Neural cell (in vitro differentiated cells): Measurements from ENCODE around the gene MRC2. TPM values are rescaled to one million over a fixed set of nuclear protein-coding genes. Genes with fewer than 3 reads are reported as not detected.
A peak's percentile ranks its signal among the peaks of the same experiment; 100 is the strongest.

Experiments used
- H2AFZ ChIP-seq: fragments of 200-600, 300-800 bp; sonication (generic), shearing (Covaris generic); 2 replicates; pipeline ENCODE4 v1.6.0; 2014; ENCODE audit warnings: low read depth, mild to moderate bottlenecking, antibody characterized with exemption, low read length, moderate library complexity
- H3F3A ChIP-seq: fragments of 200-600 bp; shearing (Covaris generic); 2 replicates; pipeline ENCODE4 v1.6.1; 2016; ENCODE audit warnings: mild to moderate bottlenecking, moderate library complexity, mixed read lengths, antibody characterized with exemption, low read length; ENCODE audit not compliant: insufficient read depth, poor library complexity, severe bottlenecking
- H3K27ac ChIP-seq: fragments of 200-600, 300-800 bp; sonication (generic), shearing (Covaris generic); 2 replicates; pipeline ENCODE4 v1.5.1; 2014; ENCODE audit warnings: mild to moderate bottlenecking, low read length, moderate library complexity
- H3K27me3 ChIP-seq: fragments of 300-800, 200-600 bp; sonication (generic), shearing (Covaris generic); 2 replicates; pipeline ENCODE4 v1.6.0; 2014; ENCODE audit warnings: mild to moderate bottlenecking, low read depth, low read length, moderate library complexity; ENCODE audit not compliant: insufficient read depth
- H3K36me3 ChIP-seq: fragments of 300-800, 200-600 bp; sonication (generic), shearing (Covaris generic); 2 replicates; pipeline ENCODE4 v1.5.1; 2014; ENCODE audit warnings: mild to moderate bottlenecking, antibody characterized with exemption, low read length, moderate library complexity; ENCODE audit not compliant: insufficient read depth
- H3K4me2 ChIP-seq: fragments of 300-800, 200-600 bp; sonication (generic), shearing (Covaris generic); 2 replicates; pipeline ENCODE4 v1.6.0; 2014; ENCODE audit warnings: mild to moderate bottlenecking, low read length
- H3K4me3 ChIP-seq: fragments of 300-800, 200-600 bp; sonication (generic), shearing (Covaris generic); 2 replicates; pipeline ENCODE4 v1.5.1; 2014; ENCODE audit warnings: mild to moderate bottlenecking, low read length, moderate library complexity
- H3K79me2 ChIP-seq: fragments of 200-600 bp; shearing (Covaris generic); replicated peaks from 2 replicates; pipeline ENCODE4 v1.6.0; 2014; ENCODE audit warnings: mild to moderate bottlenecking, low read length, moderate library complexity; ENCODE audit not compliant: insufficient read depth
- H3K9ac ChIP-seq: fragments of 300-800, 200-600 bp; sonication (generic), shearing (Covaris generic); 2 replicates; pipeline ENCODE4 v1.6.1; 2016; ENCODE audit warnings: mild to moderate bottlenecking, low read length, mixed read lengths
- H3K9me2 ChIP-seq: fragments of 200-600 bp; shearing (Covaris generic); 2 replicates; pipeline ENCODE4 v1.6.1; 2016; ENCODE audit warnings: mild to moderate bottlenecking, low read length, mixed read lengths; ENCODE audit not compliant: insufficient read depth
- H3K9me3 ChIP-seq: fragments of 200-600, 300-800 bp; sonication (generic), shearing (Covaris generic); 2 replicates; pipeline ENCODE4 v1.6.1; 2016; ENCODE audit warnings: mild to moderate bottlenecking, mixed run types, low read length, moderate library complexity, mixed read lengths
- H4K20me1 ChIP-seq: fragments of 200-600 bp; shearing (Covaris generic); 2 replicates; pipeline ENCODE4 v1.6.1; 2016; ENCODE audit warnings: mild to moderate bottlenecking, mixed run types; ENCODE audit not compliant: insufficient read depth
- EP300 ChIP-seq: fragments of 450-650 bp; conservative IDR thresholded peaks from 2 replicates; pipeline ENCODE4 v1.6.1; 2014; ENCODE audit warnings: antibody characterized with exemption, mild to moderate bottlenecking, moderate library complexity; ENCODE audit not compliant: poor library complexity, severe bottlenecking
- EZH2 ChIP-seq: fragments of 200-600, 300-800 bp; shearing (Covaris generic), sonication (generic); IDR thresholded peaks from 2 replicates; pipeline ENCODE4 v1.6.1; 2014; ENCODE audit warnings: antibody characterized with exemption, low read length, borderline replicate concordance, mild to moderate bottlenecking; ENCODE audit not compliant: insufficient read depth, poor library complexity, severe bottlenecking
- MXI1 ChIP-seq: fragments of 450-650 bp; conservative IDR thresholded peaks from 2 replicates; pipeline ENCODE4 v1.6.1; 2014; ENCODE audit warnings: antibody characterized with exemption, mild to moderate bottlenecking; ENCODE audit not compliant: poor library complexity, severe bottlenecking
- POLR2AphosphoS5 ChIP-seq: IDR thresholded peaks from 2 replicates; pipeline ENCODE4 v1.6.1; 2012
- RAD21 ChIP-seq: fragments of 450-650 bp; conservative IDR thresholded peaks from 2 replicates; pipeline ENCODE4 v1.6.1; 2014; ENCODE audit warnings: antibody characterized with exemption, mild to moderate bottlenecking, moderate library complexity
- SMC3 ChIP-seq: fragments of 450-650 bp; conservative IDR thresholded peaks from 2 replicates; pipeline ENCODE4 v1.6.1; 2014; ENCODE audit warnings: antibody characterized with exemption, mild to moderate bottlenecking, moderate library complexity; ENCODE audit not compliant: poor library complexity
- TAF1 ChIP-seq: IDR thresholded peaks from 2 replicates; pipeline ENCODE4 v1.6.1; 2012; ENCODE audit warnings: low read depth
- polyA minus RNA-seq: library from RNA; depleted of rRNA, polyadenylated mRNA; stranded (reverse); fragments of >200 nt; gene quantifications from 2 replicates; pipeline ENCODE4 v1.2.3, GENCODE V29; 2014
- polyA plus RNA-seq: library from polyadenylated mRNA; depleted of rRNA; stranded (reverse); fragments of >200 nt; gene quantifications from 2 replicates; pipeline ENCODE4 v1.2.3, GENCODE V29; 2014
- TF ChIP-seq, protein P1 (sequence below): IDR thresholded peaks from 2 replicates; pipeline ENCODE4 v1.6.1; 2012; ENCODE audit warnings: borderline replicate concordance
- TF ChIP-seq, protein P2 (sequence below): fragments of 450-650 bp; IDR thresholded peaks from 2 replicates; pipeline ENCODE4 v1.5.1; 2014; ENCODE audit warnings: antibody characterized with exemption, mild to moderate bottlenecking, moderate library complexity; ENCODE audit not compliant: poor library complexity, severe bottlenecking

Gene MRC2, protein sequence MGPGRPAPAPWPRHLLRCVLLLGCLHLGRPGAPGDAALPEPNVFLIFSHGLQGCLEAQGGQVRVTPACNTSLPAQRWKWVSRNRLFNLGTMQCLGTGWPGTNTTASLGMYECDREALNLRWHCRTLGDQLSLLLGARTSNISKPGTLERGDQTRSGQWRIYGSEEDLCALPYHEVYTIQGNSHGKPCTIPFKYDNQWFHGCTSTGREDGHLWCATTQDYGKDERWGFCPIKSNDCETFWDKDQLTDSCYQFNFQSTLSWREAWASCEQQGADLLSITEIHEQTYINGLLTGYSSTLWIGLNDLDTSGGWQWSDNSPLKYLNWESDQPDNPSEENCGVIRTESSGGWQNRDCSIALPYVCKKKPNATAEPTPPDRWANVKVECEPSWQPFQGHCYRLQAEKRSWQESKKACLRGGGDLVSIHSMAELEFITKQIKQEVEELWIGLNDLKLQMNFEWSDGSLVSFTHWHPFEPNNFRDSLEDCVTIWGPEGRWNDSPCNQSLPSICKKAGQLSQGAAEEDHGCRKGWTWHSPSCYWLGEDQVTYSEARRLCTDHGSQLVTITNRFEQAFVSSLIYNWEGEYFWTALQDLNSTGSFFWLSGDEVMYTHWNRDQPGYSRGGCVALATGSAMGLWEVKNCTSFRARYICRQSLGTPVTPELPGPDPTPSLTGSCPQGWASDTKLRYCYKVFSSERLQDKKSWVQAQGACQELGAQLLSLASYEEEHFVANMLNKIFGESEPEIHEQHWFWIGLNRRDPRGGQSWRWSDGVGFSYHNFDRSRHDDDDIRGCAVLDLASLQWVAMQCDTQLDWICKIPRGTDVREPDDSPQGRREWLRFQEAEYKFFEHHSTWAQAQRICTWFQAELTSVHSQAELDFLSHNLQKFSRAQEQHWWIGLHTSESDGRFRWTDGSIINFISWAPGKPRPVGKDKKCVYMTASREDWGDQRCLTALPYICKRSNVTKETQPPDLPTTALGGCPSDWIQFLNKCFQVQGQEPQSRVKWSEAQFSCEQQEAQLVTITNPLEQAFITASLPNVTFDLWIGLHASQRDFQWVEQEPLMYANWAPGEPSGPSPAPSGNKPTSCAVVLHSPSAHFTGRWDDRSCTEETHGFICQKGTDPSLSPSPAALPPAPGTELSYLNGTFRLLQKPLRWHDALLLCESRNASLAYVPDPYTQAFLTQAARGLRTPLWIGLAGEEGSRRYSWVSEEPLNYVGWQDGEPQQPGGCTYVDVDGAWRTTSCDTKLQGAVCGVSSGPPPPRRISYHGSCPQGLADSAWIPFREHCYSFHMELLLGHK (N-terminal part only)
- polyA plus RNA-seq (0.36 and 0.76 TPM in 2 replicates), polyA minus RNA-seq (0.93 and 1.5 TPM in 2 replicates)

DNA sequence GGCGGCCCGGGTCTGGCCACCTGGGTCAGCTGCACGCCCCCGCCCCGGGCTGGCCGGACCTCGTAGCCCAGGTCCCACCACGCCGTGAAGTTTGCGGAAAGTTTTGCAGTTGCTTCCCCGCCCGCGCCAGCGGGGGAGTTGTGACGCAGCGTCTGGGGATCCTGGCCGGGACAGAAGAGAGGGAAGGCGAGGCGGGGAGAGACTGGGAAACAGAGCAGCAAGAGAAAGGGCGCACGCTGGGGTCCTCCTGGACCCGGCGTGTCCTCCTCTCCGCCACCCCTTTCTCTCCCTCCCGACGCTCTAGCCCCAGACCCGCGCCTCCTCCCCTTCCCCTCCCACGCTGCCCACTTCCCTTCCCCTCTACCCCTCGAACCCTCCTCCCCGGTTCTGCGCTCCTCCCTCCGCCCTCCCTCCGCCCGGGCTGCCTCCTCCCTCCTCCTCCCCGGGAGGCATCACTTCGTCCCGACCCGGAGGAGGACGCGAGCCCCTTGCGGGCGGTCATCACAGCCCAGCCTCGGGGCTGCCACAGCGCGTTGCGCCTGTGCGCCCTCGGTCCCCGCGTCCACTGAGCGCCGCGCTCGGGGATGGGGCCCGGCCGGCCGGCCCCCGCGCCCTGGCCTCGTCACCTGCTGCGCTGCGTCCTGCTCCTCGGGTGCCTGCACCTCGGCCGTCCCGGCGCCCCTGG is at the start of gene MRC2:
MRC2 (plus strand) TSS at position 452 of the 685 bp plus-strand sequence; CDS start at position 585, 133 bp downstream.
- Histone ChIP-seq H3K4me2 (peak within 1 kb of the TSS; percentile 25), H3K27ac (no peak within 1 kb of the TSS), H3K9ac (peak within 1 kb of the TSS; percentile 36), H2AFZ (no peak within 1 kb of the TSS), H3K4me3 (peak within 1 kb of the TSS; percentile 67), H3K9me3 (no peaks in the 10 kb centered on the region), H4K20me1 (no peaks in the 10 kb centered on the region), H3F3A (no peaks in the 10 kb centered on the region), H3K27me3 (peaks cover 25% of the 10 kb centered on the region), H3K9me2 (no peaks in the 10 kb centered on the region), H3K79me2 (no peaks in the 10 kb centered on the region), H3K36me3 (no peaks in the 10 kb centered on the region)
- TF ChIP-seq RAD21, result no peak
- TF ChIP-seq POLR2AphosphoS5, result no peak
- no peak for TF ChIP-seq EZH2
- no peak for TF ChIP-seq EP300
- TF ChIP-seq, protein P1, sequence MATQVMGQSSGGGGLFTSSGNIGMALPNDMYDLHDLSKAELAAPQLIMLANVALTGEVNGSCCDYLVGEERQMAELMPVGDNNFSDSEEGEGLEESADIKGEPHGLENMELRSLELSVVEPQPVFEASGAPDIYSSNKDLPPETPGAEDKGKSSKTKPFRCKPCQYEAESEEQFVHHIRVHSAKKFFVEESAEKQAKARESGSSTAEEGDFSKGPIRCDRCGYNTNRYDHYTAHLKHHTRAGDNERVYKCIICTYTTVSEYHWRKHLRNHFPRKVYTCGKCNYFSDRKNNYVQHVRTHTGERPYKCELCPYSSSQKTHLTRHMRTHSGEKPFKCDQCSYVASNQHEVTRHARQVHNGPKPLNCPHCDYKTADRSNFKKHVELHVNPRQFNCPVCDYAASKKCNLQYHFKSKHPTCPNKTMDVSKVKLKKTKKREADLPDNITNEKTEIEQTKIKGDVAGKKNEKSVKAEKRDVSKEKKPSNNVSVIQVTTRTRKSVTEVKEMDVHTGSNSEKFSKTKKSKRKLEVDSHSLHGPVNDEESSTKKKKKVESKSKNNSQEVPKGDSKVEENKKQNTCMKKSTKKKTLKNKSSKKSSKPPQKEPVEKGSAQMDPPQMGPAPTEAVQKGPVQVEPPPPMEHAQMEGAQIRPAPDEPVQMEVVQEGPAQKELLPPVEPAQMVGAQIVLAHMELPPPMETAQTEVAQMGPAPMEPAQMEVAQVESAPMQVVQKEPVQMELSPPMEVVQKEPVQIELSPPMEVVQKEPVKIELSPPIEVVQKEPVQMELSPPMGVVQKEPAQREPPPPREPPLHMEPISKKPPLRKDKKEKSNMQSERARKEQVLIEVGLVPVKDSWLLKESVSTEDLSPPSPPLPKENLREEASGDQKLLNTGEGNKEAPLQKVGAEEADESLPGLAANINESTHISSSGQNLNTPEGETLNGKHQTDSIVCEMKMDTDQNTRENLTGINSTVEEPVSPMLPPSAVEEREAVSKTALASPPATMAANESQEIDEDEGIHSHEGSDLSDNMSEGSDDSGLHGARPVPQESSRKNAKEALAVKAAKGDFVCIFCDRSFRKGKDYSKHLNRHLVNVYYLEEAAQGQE, result no peak
- TF ChIP-seq MXI1, result no peak
- TF ChIP-seq TAF1, result no peak
- no peak for TF ChIP-seq SMC3
- TF ChIP-seq, protein P2, sequence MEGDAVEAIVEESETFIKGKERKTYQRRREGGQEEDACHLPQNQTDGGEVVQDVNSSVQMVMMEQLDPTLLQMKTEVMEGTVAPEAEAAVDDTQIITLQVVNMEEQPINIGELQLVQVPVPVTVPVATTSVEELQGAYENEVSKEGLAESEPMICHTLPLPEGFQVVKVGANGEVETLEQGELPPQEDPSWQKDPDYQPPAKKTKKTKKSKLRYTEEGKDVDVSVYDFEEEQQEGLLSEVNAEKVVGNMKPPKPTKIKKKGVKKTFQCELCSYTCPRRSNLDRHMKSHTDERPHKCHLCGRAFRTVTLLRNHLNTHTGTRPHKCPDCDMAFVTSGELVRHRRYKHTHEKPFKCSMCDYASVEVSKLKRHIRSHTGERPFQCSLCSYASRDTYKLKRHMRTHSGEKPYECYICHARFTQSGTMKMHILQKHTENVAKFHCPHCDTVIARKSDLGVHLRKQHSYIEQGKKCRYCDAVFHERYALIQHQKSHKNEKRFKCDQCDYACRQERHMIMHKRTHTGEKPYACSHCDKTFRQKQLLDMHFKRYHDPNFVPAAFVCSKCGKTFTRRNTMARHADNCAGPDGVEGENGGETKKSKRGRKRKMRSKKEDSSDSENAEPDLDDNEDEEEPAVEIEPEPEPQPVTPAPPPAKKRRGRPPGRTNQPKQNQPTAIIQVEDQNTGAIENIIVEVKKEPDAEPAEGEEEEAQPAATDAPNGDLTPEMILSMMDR, result no peak
